Lung (tissue), 12 donors: ENCODE measurements around the gene ASB2. TPM values are rescaled to one million over a fixed set of nuclear protein-coding genes. Genes with fewer than 3 reads are reported as not detected.

ENCODE experiments used
- ATAC-seq: fragments of 200-7000 bp; cut with Tn5 transposase; one replicate; pipeline ENCODE4 v1.9.1; 2020; ENCODE audit warnings: moderate number of reproducible peaks; ENCODE audit not compliant: insufficient read depth, low FRiP score
- DNase-seq, 3 donors: peaks; one replicate each; pipeline ENCODE4 v3.0.0-alpha.2; 2013 to 2017
- H3K27ac ChIP-seq, 2 donors: one replicate each; pipeline ENCODE4 v1.5.1; 2013; ENCODE audit warnings: mild to moderate bottlenecking in 2 of 2, moderate library complexity in 2 of 2, control low read depth in 1 of 2, inconsistent platforms in 1 of 2, low read depth in 1 of 2, low read length in 1 of 2
- H3K27me3 ChIP-seq, 3 donors: one replicate each; pipeline ENCODE4 v1.5.1; 2013; ENCODE audit warnings: low read length in 2 of 3; ENCODE audit not compliant: control insufficient read depth in 3 of 3, insufficient read depth in 3 of 3
- H3K36me3 ChIP-seq, 4 donors: one replicate each; pipeline ENCODE4 v1.5.1; 2013; ENCODE audit warnings: low read length in 4 of 4, mild to moderate bottlenecking in 1 of 4, moderate library complexity in 1 of 4; ENCODE audit not compliant: control insufficient read depth in 4 of 4, insufficient read depth in 4 of 4
- H3K4me1 ChIP-seq, 5 donors: one replicate each; pipeline ENCODE4 v1.5.1; 2013; ENCODE audit warnings: low read length in 5 of 5, mild to moderate bottlenecking in 2 of 5, moderate library complexity in 1 of 5; ENCODE audit not compliant: control insufficient read depth in 5 of 5, insufficient read depth in 5 of 5
- H3K4me3 ChIP-seq: one replicate; pipeline ENCODE4 v1.5.1; 2013; ENCODE audit warnings: mild to moderate bottlenecking, control low read depth, moderate library complexity
- H3K9ac ChIP-seq, 2 donors: one replicate each; pipeline ENCODE4 v1.5.1; 2013; ENCODE audit warnings: low read length in 2 of 2, control low read depth in 1 of 2; ENCODE audit not compliant: insufficient read depth in 1 of 2
- H3K9me3 ChIP-seq, 4 donors: one replicate each; pipeline ENCODE4 v1.5.1; 2013; ENCODE audit warnings: low read length in 3 of 4, mild to moderate bottlenecking in 1 of 4, moderate library complexity in 1 of 4; ENCODE audit not compliant: control insufficient read depth in 4 of 4, insufficient read depth in 3 of 4
- CTCF ChIP-seq: IDR thresholded peaks from 2 replicates; pipeline ENCODE4 v1.5.1; 2012; ENCODE audit warnings: mild to moderate bottlenecking; ENCODE audit errors: control extremely low read depth, extremely low read depth
- WGBS, 2 donors: extraction: QIAGEN DNeasy Blood & Tissue Kit; methylation state at CpG; one replicate each; pipeline ENCODE4 v1.1.7; 2013; 5-methylcytosine and 5-hydroxymethylcytosine counted together
- polyA plus RNA-seq, 2 donors: library from polyadenylated mRNA; stranded (reverse); fragments of 200-250 nt; gene quantifications; one replicate each; pipeline ENCODE4 v1.2.1, GENCODE V29; 2013
- total RNA-seq, 2 donors: library from RNA; depleted of rRNA in 1 of 2; stranded (reverse); fragments of >200 nt in 1 of 2; gene quantifications; one replicate each; pipeline ENCODE4 v1.2.1, GENCODE V29; 2014 to 2021
- donor health status: control.
- donor health status: control.
- donor health status: Bipolar disorder and iron deficiency.
- donor health status: healthy.
- donor health status: DM: yes; HTN: yes; CAD: no.

ASB2 gene
- total and polyA plus RNA-seq, 4 donors = 1.8 to 3.7 (median 2.6) TPM

GRCh38 chr14:93941293-93941910 lies 35.0 kb downstream of the ASB2 start:
- peak in 1 of 3 donors; percentile 32 for DNase-seq
- no peak overlapping the region for H3K4me3 ChIP-seq
- H3K27ac ChIP-seq = no peak overlapping the region
- H3K9ac ChIP-seq = no peak overlapping the region
- 75 to 80% methylated on average over 16 of the region's 16 CpGs for WGBS, 2 donors
- ATAC-seq = no peak
- H3K9me3 ChIP-seq = peaks cover 0 to 9% (median 0%) of the 10 kb centered on the region in 4 donors
- H3K27me3 ChIP-seq = peaks cover 0 to 30% (median 27%) of the 10 kb centered on the region in 3 donors
- no peaks in the 10 kb centered on the region for H3K36me3 ChIP-seq
- no peak for TF ChIP-seq CTCF
- peaks cover 0 to 5% (median 0%) of the 10 kb centered on the region in 5 donors for H3K4me1 ChIP-seq

- 78 to 86% methylated on average over 6 of the region's 6 CpGs for WGBS, 2 donors
Observed at GRCh38 chr14:93940437-93940836, 35.9 kb downstream of the ASB2 start.

GRCh38 chr14:93939304-93940229 lies 36.8 kb downstream of the ASB2 start:
- no peak overlapping the region for H3K9ac ChIP-seq
- peak overlapping the region; percentile 7 for H3K4me3 ChIP-seq
- DNase-seq = peak; percentile 45 to 76 (median 62)
- peaks cover 0 to 9% (median 0%) of the 10 kb centered on the region in 4 donors for H3K9me3 ChIP-seq
- H3K36me3 ChIP-seq = no peaks in the 10 kb centered on the region
- H3K27ac ChIP-seq = peak overlapping the region in 1 of 2 donors; percentile 22
- TF ChIP-seq CTCF = peak; percentile 57
- peaks cover 0 to 33% (median 30%) of the 10 kb centered on the region in 3 donors for H3K27me3 ChIP-seq
- H3K4me1 ChIP-seq = peaks cover 0 to 5% (median 0%) of the 10 kb centered on the region in 5 donors
- 7 to 8% methylated on average over 81 to 84 of the region's 84 CpGs for WGBS, 2 donors
- ATAC-seq = peak; percentile 92

More at GRCh38 chr14:93940437-93940836, 35.9 kb downstream of the ASB2 start:
- Histone ChIP-seq H3K27ac (no peak overlapping the region), H3K9ac (no peak overlapping the region), H3K4me1 (peaks cover 0 to 5% (median 0%) of the 10 kb centered on the region in 5 donors), H3K27me3 (peaks cover 0 to 30% (median 30%) of the 10 kb centered on the region in 3 donors), H3K36me3 (no peaks in the 10 kb centered on the region), H3K9me3 (peaks cover 0 to 9% (median 0%) of the 10 kb centered on the region in 4 donors), H3K4me3 (no peak overlapping the region)
- DNase-seq (no peak), ATAC-seq (no peak)
- no peak for TF ChIP-seq CTCF
